ENCODE data around the gene CD47. TPM values are rescaled to one million over a fixed set of nuclear protein-coding genes. Genes with fewer than 3 reads are reported as not detected.

CD47 gene
- total RNA-seq, 2 donors from 2014 or later = 82.6 to 113 TPM

- H3K27ac Mint-ChIP-seq = no peak overlapping the region
- H3K36me3 Mint-ChIP-seq = no peaks in the 10 kb centered on the region
These were observed 86.2 kb downstream of the CD47 start for GRCh38 chr3:108004647-108005046.

GRCh38 chr3:108001457-108001856 is 89.4 kb downstream of the CD47 start:
- Mint-ChIP-seq H3K27me3 (peaks cover 7 to 18% of the 10 kb centered on the region in 2 donors), H3K36me3 (no peaks in the 10 kb centered on the region), H3K4me1 (ENCODE audit: low read depth in 2 of 2) (peaks cover 6% of the 10 kb centered on the region in 2 donors), H3K27ac (no peak overlapping the region), H3K9me3 (no peaks in the 10 kb centered on the region), H3K4me3 (no peak overlapping the region)
- no peak for DNase-seq (ENCODE audit: low spot score)
- ATAC-seq = no peak

More at GRCh38 chr3:108004647-108005046, 86.2 kb downstream of the CD47 start:
- ATAC-seq = no peak
- Mint-ChIP-seq H3K9me3 (no peaks in the 10 kb centered on the region), H3K4me3 (no peak overlapping the region), H3K27me3 (peaks cover 10 to 18% of the 10 kb centered on the region in 2 donors), H3K4me1 (ENCODE audit: low read depth in 2 of 2) (peaks cover 6 to 11% of the 10 kb centered on the region in 2 donors)
- DNase-seq (ENCODE audit: low spot score) = no peak

GRCh38 chr3:107999215-107999775 is 91.5 kb downstream of the CD47 start:
- Mint-ChIP-seq H3K4me1 (ENCODE audit: low read depth in 2 of 2) (no peaks in the 10 kb centered on the region), H3K36me3 (no peaks in the 10 kb centered on the region), H3K9me3 (no peaks in the 10 kb centered on the region), H3K27me3 (peaks cover 3 to 11% of the 10 kb centered on the region in 2 donors), H3K4me3 (no peak overlapping the region), H3K27ac (no peak overlapping the region)
- DNase-seq (ENCODE audit: low spot score) (no peak), ATAC-seq (no peak)

- Mint-ChIP-seq H3K27ac (no peak overlapping the region), H3K4me3 (no peak overlapping the region), H3K9me3 (no peaks in the 10 kb centered on the region), H3K4me1 (ENCODE audit: low read depth in 2 of 2) (no peaks in the 10 kb centered on the region), H3K36me3 (no peaks in the 10 kb centered on the region), H3K27me3 (peaks cover 4 to 7% of the 10 kb centered on the region in 2 donors)
- ATAC-seq (no peak), DNase-seq (ENCODE audit: low spot score) (no peak)
These were observed 93.2 kb downstream of the CD47 start for GRCh38 chr3:107997671-107998070.

GRCh38 chr3:107995823-107996222 is 95.0 kb downstream of the CD47 start:
- no peaks in the 10 kb centered on the region for H3K36me3 Mint-ChIP-seq
- DNase-seq (ENCODE audit: low spot score) (no peak), ATAC-seq (no peak)
- no peak overlapping the region for H3K27ac Mint-ChIP-seq
- H3K4me3 Mint-ChIP-seq = no peak overlapping the region
- H3K4me1 Mint-ChIP-seq (ENCODE audit: low read depth in 2 of 2) = no peaks in the 10 kb centered on the region
- no peaks in the 10 kb centered on the region for H3K9me3 Mint-ChIP-seq
- H3K27me3 Mint-ChIP-seq = peaks cover 0 to 4% of the 10 kb centered on the region in 2 donors

- DNase-seq (ENCODE audit: low spot score) = no peak
- H3K36me3 Mint-ChIP-seq = no peaks in the 10 kb centered on the region
- no peaks in the 10 kb centered on the region for H3K4me1 Mint-ChIP-seq (ENCODE audit: low read depth in 2 of 2)
- no peaks in the 10 kb centered on the region for H3K9me3 Mint-ChIP-seq
- no peak for ATAC-seq
- H3K4me3 Mint-ChIP-seq = no peak overlapping the region
- H3K27me3 Mint-ChIP-seq = peaks cover 0 to 4% of the 10 kb centered on the region in 2 donors
- H3K27ac Mint-ChIP-seq = no peak overlapping the region
These were observed 95.7 kb downstream of the CD47 start for GRCh38 chr3:107994956-107995715.

GRCh38 chr3:107994181-107994580 is 96.7 kb downstream of the CD47 start:
- no peak overlapping the region for H3K4me3 Mint-ChIP-seq
- H3K4me1 Mint-ChIP-seq (ENCODE audit: low read depth in 2 of 2) = no peaks in the 10 kb centered on the region
- no peaks in the 10 kb centered on the region for H3K9me3 Mint-ChIP-seq
- ATAC-seq (no peak), DNase-seq (ENCODE audit: low spot score) (no peak)
- H3K27ac Mint-ChIP-seq = peak overlapping the region in 1 of 2 donors; percentile 1
- H3K36me3 Mint-ChIP-seq = no peaks in the 10 kb centered on the region
- peaks cover 0 to 4% of the 10 kb centered on the region in 2 donors for H3K27me3 Mint-ChIP-seq

GRCh38 chr3:107993771-107994170 is 97.1 kb downstream of the CD47 start:
- Mint-ChIP-seq H3K27ac (peak overlapping the region in 1 of 2 donors; percentile 1), H3K9me3 (no peaks in the 10 kb centered on the region), H3K27me3 (peaks cover 0 to 4% of the 10 kb centered on the region in 2 donors), H3K4me1 (ENCODE audit: low read depth in 2 of 2) (no peaks in the 10 kb centered on the region), H3K36me3 (no peaks in the 10 kb centered on the region), H3K4me3 (no peak overlapping the region)
- DNase-seq (ENCODE audit: low spot score) = no peak
- ATAC-seq = no peak

Other genes starting within 250 kb of the CD47 start
- 10 to 100 TPM; 16.4 to 32.1 TPM for gene IFT57, start 131.4 kb upstream of the CD47 start, total RNA-seq
- under 1 TPM in 1 of 2 donors, not detected in 1; 0.81 TPM for gene HHLA2, start 205.5 kb upstream of the CD47 start, total RNA-seq

Data from natural killer cell treated with Interleukin-12 subunit alpha and Interleukin-12 subunit beta and Interleukin-15 and Interleukin-18, amount 100 ng/mL, for 72 hours (primary cell).